Fibroblast of skin of left biceps (primary cell): ENCODE data around the gene TENM4.

Source experiments
- DNase-seq, 2 experiments: peaks; one replicate each; pipeline ENCODE4 v3.0.0-alpha.2; 2013; ENCODE audit warnings: low read depth in 2 of 2

The TENM4 gene

GRCh38 chr11:79447038-79447786, 6.4 kb upstream of the TENM4 start:
- no peak for DNase-seq

GRCh38 chr11:79444923-79445322, 4.1 kb upstream of the TENM4 start:
- DNase-seq: no peak

GRCh38 chr11:79441461-79441875, 638 bp upstream of the TENM4 start:
- DNase-seq: no peak

GRCh38 chr11:79439886-79440570, 802 bp downstream of the TENM4 start:
- DNase-seq: no peak

- DNase-seq: no peak
Observed at GRCh38 chr11:79439410-79439885, 1.4 kb downstream of the TENM4 start.

- no peak for DNase-seq
Observed at GRCh38 chr11:79438631-79439409, 2.0 kb downstream of the TENM4 start.

- no peak for DNase-seq
Observed at GRCh38 chr11:79437981-79438630, 2.7 kb downstream of the TENM4 start.

- no peak for DNase-seq
Observed at GRCh38 chr11:79437278-79437980, 3.4 kb downstream of the TENM4 start.

GRCh38 chr11:79436919-79437277, 3.9 kb downstream of the TENM4 start:
- DNase-seq: no peak

- no peak for DNase-seq
Observed at GRCh38 chr11:79434283-79434682, 6.5 kb downstream of the TENM4 start.

- DNase-seq: no peak
Observed at GRCh38 chr11:79432138-79432537, 8.7 kb downstream of the TENM4 start.

- no peak for DNase-seq
Observed at GRCh38 chr11:79431535-79431934, 9.3 kb downstream of the TENM4 start.

- no peak for DNase-seq
Observed at GRCh38 chr11:79430280-79430679, 10.6 kb downstream of the TENM4 start.

- no peak for DNase-seq
Observed at GRCh38 chr11:79428406-79428805, 12.4 kb downstream of the TENM4 start.

- DNase-seq: no peak
Observed at GRCh38 chr11:79427611-79428327, 13.1 kb downstream of the TENM4 start.

- no peak for DNase-seq
Observed at GRCh38 chr11:79427126-79427525, 13.7 kb downstream of the TENM4 start.

GRCh38 chr11:79425463-79425862, 15.4 kb downstream of the TENM4 start:
- no peak for DNase-seq

GRCh38 chr11:79423736-79424135, 17.1 kb downstream of the TENM4 start:
- DNase-seq: no peak

GRCh38 chr11:79422866-79423265, 18.0 kb downstream of the TENM4 start:
- DNase-seq: no peak

GRCh38 chr11:79421820-79422219, 19.0 kb downstream of the TENM4 start:
- DNase-seq: no peak

- no peak for DNase-seq
Observed at GRCh38 chr11:79419120-79419519, 21.7 kb downstream of the TENM4 start.
